Measurements from ENCODE around the gene PLAAT3.
A peak's percentile ranks its signal among the peaks of the same experiment; 100 is the strongest.
"Not testable (repeated sequence)": the region's sequence is repeated elsewhere in the genome, so short reads cannot be mapped to it uniquely, and the experiment has no call there.

The PLAAT3 gene

GRCh38 chr11:63564784-63565350 lies 49.4 kb downstream of the PLAAT3 start:
- no peak for DNase-seq

GRCh38 chr11:63564056-63564774 lies 50.0 kb downstream of the PLAAT3 start:
- peak; percentile 15 for DNase-seq

- no peak for DNase-seq
Observed at GRCh38 chr11:63563201-63564055, 50.8 kb downstream of the PLAAT3 start, which contains the start of gene PLAAT2. TSS of gene PLAAT2 (minus strand) at chr11:63563379. CDS start at chr11:63563324, 55 bp downstream.

GRCh38 chr11:63560506-63561180 lies 53.6 kb downstream of the PLAAT3 start:
- no peak for DNase-seq

GRCh38 chr11:63558459-63559157 lies 55.6 kb downstream of the PLAAT3 start:
- no peak for DNase-seq

- DNase-seq = no peak
Observed at GRCh38 chr11:63557570-63557969, 56.7 kb downstream of the PLAAT3 start.

GRCh38 chr11:63556404-63557013 lies 57.7 kb downstream of the PLAAT3 start:
- DNase-seq = no peak

GRCh38 chr11:63554877-63555223 lies 59.4 kb downstream of the PLAAT3 start:
- no peak for DNase-seq

GRCh38 chr11:63553759-63554158 lies 60.5 kb downstream of the PLAAT3 start:
- peak; percentile 44 for DNase-seq

- DNase-seq = no peak
Observed at GRCh38 chr11:63552921-63553320, 61.3 kb downstream of the PLAAT3 start.

- no peak for DNase-seq
Observed at GRCh38 chr11:63551889-63552266, 62.4 kb downstream of the PLAAT3 start.

GRCh38 chr11:63551091-63551888 lies 62.9 kb downstream of the PLAAT3 start:
- no peak for DNase-seq

- not testable (repeated sequence) for DNase-seq
Observed at GRCh38 chr11:63550156-63550700, 64.0 kb downstream of the PLAAT3 start.

GRCh38 chr11:63549411-63549810 lies 64.8 kb downstream of the PLAAT3 start:
- DNase-seq = no peak

- no peak for DNase-seq
Observed at GRCh38 chr11:63548178-63548577, 66.1 kb downstream of the PLAAT3 start.

GRCh38 chr11:63547061-63547460 lies 67.2 kb downstream of the PLAAT3 start:
- DNase-seq = no peak

GRCh38 chr11:63543711-63544110 lies 70.5 kb downstream of the PLAAT3 start:
- DNase-seq = no peak

- not testable (repeated sequence) for DNase-seq
Observed at GRCh38 chr11:63542506-63542905, 71.7 kb downstream of the PLAAT3 start.

GRCh38 chr11:63537293-63538101 lies 76.7 kb downstream of the PLAAT3 start:
- DNase-seq = no peak

GRCh38 chr11:63536669-63537292 lies 77.5 kb downstream of the PLAAT3 start, which contains the start of gene PLAAT4:
TSS of gene PLAAT4 (plus strand) at chr11:63536808. CDS start at chr11:63536869, 61 bp downstream.
- peak; percentile 33 for DNase-seq
